Ishikawa (cell line): ENCODE data around the gene LCE7A.

Experiments used
- CEBPB ChIP-seq: IDR thresholded peaks from 2 replicates; pipeline ENCODE4 v1.6.1; 2012
- CREB1 ChIP-seq: IDR thresholded peaks from 2 replicates; pipeline ENCODE4 v1.6.1; 2012; ENCODE audit warnings: low read depth
- EGR1 ChIP-seq: IDR thresholded peaks from 2 replicates; pipeline ENCODE4 v1.6.1; 2012
- EP300 ChIP-seq: IDR thresholded peaks from 2 replicates; pipeline ENCODE4 v1.6.1; 2012; ENCODE audit warnings: borderline replicate concordance
- FOXM1 ChIP-seq: IDR thresholded peaks from 2 replicates; pipeline ENCODE4 v1.6.1; 2012; ENCODE audit warnings: low read depth, borderline replicate concordance
- MAX ChIP-seq: IDR thresholded peaks from 2 replicates; pipeline ENCODE4 v1.6.1; 2012
- NFIC ChIP-seq: IDR thresholded peaks from 2 replicates; pipeline ENCODE4 v1.6.1; 2012
- RAD21 ChIP-seq: IDR thresholded peaks from 2 replicates; pipeline ENCODE4 v1.6.1; 2012; ENCODE audit warnings: low read depth
- REST ChIP-seq: IDR thresholded peaks from 2 replicates; pipeline ENCODE4 v1.6.1; 2012; ENCODE audit warnings: low read depth, mild to moderate bottlenecking
- TAF1 ChIP-seq: IDR thresholded peaks from 2 replicates; pipeline ENCODE4 v1.6.1; 2012; ENCODE audit warnings: low read depth, mild to moderate bottlenecking
- TCF12 ChIP-seq: IDR thresholded peaks from 2 replicates; pipeline ENCODE4 v1.6.1; 2012; ENCODE audit warnings: low read depth
- TEAD4 ChIP-seq: IDR thresholded peaks from 2 replicates; pipeline ENCODE4 v1.6.1; 2012
- USF1 ChIP-seq: IDR thresholded peaks from 2 replicates; pipeline ENCODE4 v1.6.1; 2012
- YY1 ChIP-seq: IDR thresholded peaks from 2 replicates; pipeline ENCODE4 v1.6.1; 2012; ENCODE audit warnings: low read depth
- ZBTB7A ChIP-seq: IDR thresholded peaks from 2 replicates; pipeline ENCODE4 v1.6.1; 2012; ENCODE audit warnings: low read depth

The LCE7A gene

GRCh38 chr1:152824964-152825363, 34.8 kb upstream of the LCE7A start:
- TF ChIP-seq RAD21 (no peak), FOXM1 (no peak), ZBTB7A (no peak)

GRCh38 chr1:152827173-152827572, 32.6 kb upstream of the LCE7A start, which contains the start of gene LCE1A:
TSS of gene LCE1A (plus strand) at chr1:152827473. CDS start at chr1:152827473, 0 bp downstream.
- TF ChIP-seq TCF12 (no peak), ZBTB7A (no peak), USF1 (no peak), MAX (no peak), TAF1 (no peak), CEBPB (no peak), EP300 (no peak), FOXM1 (no peak), TEAD4 (no peak), REST (no peak), CREB1 (no peak)

GRCh38 chr1:152836870-152837269, 22.9 kb upstream of the LCE7A start:
- TF ChIP-seq ZBTB7A (no peak), CEBPB (no peak), CREB1 (no peak), EP300 (no peak), NFIC (no peak), TEAD4 (no peak), MAX (no peak), REST (no peak), TAF1 (no peak), USF1 (no peak), TCF12 (no peak), FOXM1 (no peak), RAD21 (no peak)

GRCh38 chr1:152842556-152842955, 17.2 kb upstream of the LCE7A start, which contains the start of gene LCE6A:
TSS of gene LCE6A (plus strand) at chr1:152842856. CDS start at chr1:152843521, 665 bp downstream.
- TF ChIP-seq CREB1 (no peak), MAX (no peak), EGR1 (no peak), RAD21 (no peak), EP300 (no peak), FOXM1 (no peak), USF1 (no peak), NFIC (no peak), TEAD4 (no peak), TCF12 (no peak), YY1 (no peak), CEBPB (no peak), REST (no peak), TAF1 (no peak)
